Measurements from ENCODE around the gene CDH8.

The CDH8 gene

DNA sequence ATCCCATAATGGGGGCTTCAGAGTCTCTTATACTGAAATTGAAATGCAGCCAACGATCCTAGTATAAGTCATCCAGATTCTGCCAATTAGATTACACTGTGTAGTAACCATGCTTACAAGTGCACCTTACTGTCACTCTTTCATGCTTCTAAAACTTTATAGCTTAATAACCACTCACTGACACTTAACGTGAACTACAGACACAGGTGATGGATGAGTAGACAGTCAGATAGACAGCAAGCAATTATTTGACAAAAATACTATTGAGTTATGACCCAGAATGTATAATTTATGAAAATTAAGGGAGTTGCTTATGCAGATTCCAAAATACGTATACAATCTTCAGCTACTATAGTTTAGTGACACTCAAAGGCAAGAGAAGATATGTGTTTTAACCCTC, 6.3 kb downstream of the CDH8 start:
- H3K4me3 ChIP-seq (ENCODE audit: low read depth, low read length), result no peak overlapping the region
- TF ChIP-seq, protein P1, sequence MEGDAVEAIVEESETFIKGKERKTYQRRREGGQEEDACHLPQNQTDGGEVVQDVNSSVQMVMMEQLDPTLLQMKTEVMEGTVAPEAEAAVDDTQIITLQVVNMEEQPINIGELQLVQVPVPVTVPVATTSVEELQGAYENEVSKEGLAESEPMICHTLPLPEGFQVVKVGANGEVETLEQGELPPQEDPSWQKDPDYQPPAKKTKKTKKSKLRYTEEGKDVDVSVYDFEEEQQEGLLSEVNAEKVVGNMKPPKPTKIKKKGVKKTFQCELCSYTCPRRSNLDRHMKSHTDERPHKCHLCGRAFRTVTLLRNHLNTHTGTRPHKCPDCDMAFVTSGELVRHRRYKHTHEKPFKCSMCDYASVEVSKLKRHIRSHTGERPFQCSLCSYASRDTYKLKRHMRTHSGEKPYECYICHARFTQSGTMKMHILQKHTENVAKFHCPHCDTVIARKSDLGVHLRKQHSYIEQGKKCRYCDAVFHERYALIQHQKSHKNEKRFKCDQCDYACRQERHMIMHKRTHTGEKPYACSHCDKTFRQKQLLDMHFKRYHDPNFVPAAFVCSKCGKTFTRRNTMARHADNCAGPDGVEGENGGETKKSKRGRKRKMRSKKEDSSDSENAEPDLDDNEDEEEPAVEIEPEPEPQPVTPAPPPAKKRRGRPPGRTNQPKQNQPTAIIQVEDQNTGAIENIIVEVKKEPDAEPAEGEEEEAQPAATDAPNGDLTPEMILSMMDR (IDR thresholded peaks at IDR 0.05; ENCODE audit: low read depth, low read length), result no peak
- H3K27me3 ChIP-seq (ENCODE audit: insufficient read depth, low read depth, severe bottlenecking), result peaks cover 54% of the 10 kb centered on the region
- no peak overlapping the region for H3K27ac ChIP-seq
- no peaks in the 10 kb centered on the region for H3K36me3 ChIP-seq
- DNase-seq, result no peak
- no peaks in the 10 kb centered on the region for H3K9me3 ChIP-seq (ENCODE audit: severe bottlenecking)

DNA sequence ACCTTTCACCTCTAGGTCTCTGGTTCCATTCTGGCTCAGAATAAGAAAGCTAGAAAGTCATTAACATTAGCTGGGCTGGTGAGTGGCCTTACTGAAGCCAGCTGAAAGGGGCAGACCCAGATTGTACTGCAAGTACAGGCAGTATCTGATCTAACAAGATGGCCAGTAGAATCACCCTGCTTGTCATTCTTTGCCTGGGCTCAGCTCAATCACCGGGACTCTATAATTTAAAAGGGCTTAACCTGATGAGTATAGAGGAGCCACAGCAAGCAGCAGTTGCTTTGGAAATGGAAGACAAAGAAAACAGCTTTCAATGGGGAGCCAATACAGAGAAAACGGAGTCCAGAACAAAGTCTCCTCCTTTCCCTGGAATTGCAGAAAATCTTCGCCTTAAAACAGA, 13.6 kb downstream of the CDH8 start:
- Histone ChIP-seq H3K27me3 (ENCODE audit: insufficient read depth, low read depth, severe bottlenecking) (peaks cover 38% of the 10 kb centered on the region), H3K36me3 (no peaks in the 10 kb centered on the region), H3K4me3 (ENCODE audit: low read depth, low read length) (no peak overlapping the region), H3K27ac (no peak overlapping the region), H3K9me3 (ENCODE audit: severe bottlenecking) (no peaks in the 10 kb centered on the region)
- TF ChIP-seq, protein P1 (IDR thresholded peaks at IDR 0.05; ENCODE audit: low read depth, low read length), result no peak
- DNase-seq, result no peak

DNA sequence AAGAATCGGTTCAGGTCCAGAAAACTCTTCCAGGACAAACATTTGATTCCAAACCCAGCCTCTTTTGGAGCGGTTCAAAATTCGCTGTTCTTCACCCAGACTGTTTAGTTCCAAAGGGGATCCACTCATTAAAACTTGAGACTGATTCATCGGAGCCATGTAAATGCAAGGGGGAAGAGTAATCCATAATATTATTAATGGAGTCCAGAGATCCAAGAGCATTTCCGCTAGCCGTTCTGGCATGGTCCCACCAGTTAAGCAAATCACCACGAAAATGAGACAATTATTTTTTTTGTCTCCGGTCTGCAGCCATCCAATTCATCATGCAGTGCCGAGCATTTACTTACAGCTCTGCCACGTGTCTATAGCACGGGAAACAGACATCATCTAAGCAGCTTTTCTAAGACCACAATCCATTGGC, 15.1 kb downstream of the CDH8 start:
- Histone ChIP-seq H3K36me3 (no peaks in the 10 kb centered on the region), H3K27me3 (ENCODE audit: insufficient read depth, low read depth, severe bottlenecking) (peaks cover 32% of the 10 kb centered on the region), H3K4me3 (ENCODE audit: low read depth, low read length) (no peak overlapping the region), H3K27ac (no peak overlapping the region), H3K9me3 (ENCODE audit: severe bottlenecking) (no peaks in the 10 kb centered on the region)
- TF ChIP-seq, protein P1 (IDR thresholded peaks at IDR 0.05; ENCODE audit: low read depth, low read length), result no peak
- DNase-seq, result no peak

DNA sequence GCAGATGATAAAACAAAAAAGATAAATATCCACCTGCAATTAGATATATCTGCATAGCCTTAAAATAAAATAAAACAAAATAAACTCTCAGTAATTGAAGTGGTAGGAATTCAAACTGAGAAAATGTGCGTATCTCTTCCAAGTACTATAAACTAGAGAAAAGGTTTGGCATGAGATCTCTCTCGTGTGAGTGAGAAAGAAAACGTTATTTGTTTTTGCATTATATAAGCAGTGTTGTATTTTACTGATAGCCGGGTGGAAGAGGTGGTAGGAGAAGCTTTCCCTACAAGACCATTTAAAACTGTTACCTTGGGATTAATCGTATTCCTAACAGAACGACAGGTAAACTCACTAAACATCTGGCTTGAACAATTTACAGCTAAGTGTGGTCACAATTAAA, 15.6 kb downstream of the CDH8 start:
- Histone ChIP-seq H3K9me3 (ENCODE audit: severe bottlenecking) (no peaks in the 10 kb centered on the region), H3K27ac (no peak overlapping the region), H3K36me3 (no peaks in the 10 kb centered on the region), H3K4me3 (ENCODE audit: low read depth, low read length) (no peak overlapping the region), H3K27me3 (ENCODE audit: insufficient read depth, low read depth, severe bottlenecking) (peaks cover 29% of the 10 kb centered on the region)
- TF ChIP-seq, protein P1 (IDR thresholded peaks at IDR 0.05; ENCODE audit: low read depth, low read length), result no peak
- DNase-seq, result no peak

DNA sequence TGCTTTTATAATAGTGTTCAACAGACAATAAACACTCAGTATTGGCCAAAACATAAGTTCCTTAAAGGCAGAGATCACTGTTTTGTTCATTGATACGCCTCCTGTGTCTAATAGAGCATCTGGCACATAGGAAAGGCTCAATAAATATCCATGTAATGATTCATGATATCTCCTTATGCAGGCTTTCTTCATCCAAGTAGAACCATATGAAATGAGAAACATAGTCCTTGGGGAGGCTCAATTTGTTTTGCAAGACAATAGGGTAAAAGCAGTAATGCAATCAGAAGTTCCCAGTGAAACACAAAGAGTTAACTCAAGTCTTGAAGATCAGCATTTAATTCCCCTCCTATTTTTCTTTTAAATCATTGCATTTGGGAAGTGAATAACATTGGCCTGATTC, 16.4 kb downstream of the CDH8 start:
- Histone ChIP-seq H3K4me3 (ENCODE audit: low read depth, low read length) (no peak overlapping the region), H3K36me3 (no peaks in the 10 kb centered on the region), H3K27me3 (ENCODE audit: insufficient read depth, low read depth, severe bottlenecking) (peaks cover 29% of the 10 kb centered on the region), H3K27ac (no peak overlapping the region), H3K9me3 (ENCODE audit: severe bottlenecking) (no peaks in the 10 kb centered on the region)
- DNase-seq, result no peak
- TF ChIP-seq, protein P1 (IDR thresholded peaks at IDR 0.05; ENCODE audit: low read depth, low read length), result no peak

DNA sequence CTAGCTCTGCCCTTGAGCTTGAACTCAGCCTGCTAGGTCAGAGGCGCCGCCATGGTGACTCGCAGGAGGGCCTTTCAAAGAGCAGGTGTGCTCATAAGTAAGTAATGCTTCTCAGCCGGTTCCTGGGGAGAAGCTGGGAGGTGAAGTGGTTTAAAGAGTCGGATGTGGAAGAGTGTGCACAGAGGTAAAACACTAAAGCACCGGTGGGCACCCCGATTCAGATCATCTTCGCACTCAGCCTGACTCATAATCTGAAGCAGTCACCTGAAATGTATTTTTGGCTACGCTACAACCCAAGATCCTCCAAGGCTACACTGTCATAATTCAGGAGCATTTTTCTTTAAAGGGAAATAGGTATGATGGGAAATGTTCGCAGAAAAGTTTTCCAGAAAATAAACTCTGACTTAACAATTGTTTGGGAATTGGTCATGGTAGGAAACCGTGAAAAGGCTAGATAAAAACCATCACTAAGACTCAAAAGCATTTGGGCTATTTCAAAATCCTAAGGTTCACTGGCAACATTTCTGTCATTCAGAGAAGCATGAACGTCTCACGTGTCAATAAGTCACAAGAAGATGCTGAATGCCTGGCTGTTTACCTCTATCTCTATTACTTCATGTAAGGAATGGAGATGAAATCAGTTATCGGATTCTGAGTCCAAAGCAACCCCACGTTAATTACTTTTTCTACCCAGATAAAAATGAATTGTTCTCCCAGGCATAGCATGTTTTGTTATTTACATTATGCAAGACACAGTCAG, 17.8 kb downstream of the CDH8 start:
- H3K27me3 ChIP-seq (ENCODE audit: insufficient read depth, low read depth, severe bottlenecking), result peaks cover 28% of the 10 kb centered on the region
- H3K4me3 ChIP-seq (ENCODE audit: low read depth, low read length), result no peak overlapping the region
- no peaks in the 10 kb centered on the region for H3K9me3 ChIP-seq (ENCODE audit: severe bottlenecking)
- H3K36me3 ChIP-seq, result no peaks in the 10 kb centered on the region
- TF ChIP-seq, protein P1 (IDR thresholded peaks at IDR 0.05; ENCODE audit: low read depth, low read length), result no peak
- no peak for DNase-seq
- no peak overlapping the region for H3K27ac ChIP-seq
